ENCODE measurements around the gene EHMT1. TPM values are rescaled to one million over a fixed set of nuclear protein-coding genes. Genes with fewer than 3 reads are reported as not detected.

The EHMT1 gene
- total RNA-seq, 1 experiment from 2014 or later = 112 TPM

DNA sequence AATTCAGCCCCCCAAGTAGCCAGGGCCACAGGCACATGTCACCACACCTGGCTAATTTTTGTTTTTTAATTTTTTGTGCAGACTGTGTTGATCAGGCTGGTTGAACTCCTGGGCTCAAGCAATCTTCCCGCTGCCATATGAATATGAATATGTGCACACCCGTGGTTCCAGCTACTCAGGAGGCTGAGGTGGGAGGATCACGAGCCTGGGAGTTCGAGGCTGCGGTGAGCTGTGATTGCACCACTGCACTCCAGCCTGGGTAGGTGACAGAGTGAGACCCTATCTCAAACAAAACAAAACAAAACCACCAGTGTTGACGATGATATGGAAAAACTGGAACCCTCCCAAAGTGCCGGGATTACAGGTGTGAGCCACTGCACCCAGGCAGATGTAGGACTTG is 32.0 kb downstream of the EHMT1 start:
- H3K4me1 ChIP-seq (ENCODE audit: insufficient read depth, low read length) = peaks cover 2% of the 10 kb centered on the region; the same call in 1 of the 2 replicates
- no peak overlapping the region for H2BK15ac ChIP-seq (ENCODE audit: low read depth, low read length)
- peaks cover 34% of the 10 kb centered on the region; the same call in 1 of the 2 replicates for H3K79me2 ChIP-seq (ENCODE audit: insufficient read depth, low read length)
- H2BK20ac ChIP-seq (ENCODE audit: low read depth, low read length, poor library complexity, severe bottlenecking) = no peak overlapping the region
- H3K4me2 ChIP-seq (ENCODE audit: insufficient read depth, insufficient read length, low read length) = no peak overlapping the region
- no peak overlapping the region for H2AK5ac ChIP-seq (ENCODE audit: insufficient read length, low read length)
- peaks cover 2% of the 10 kb centered on the region for H4K20me1 ChIP-seq (ENCODE audit: control insufficient read depth, insufficient read depth, insufficient read length)
- no peak overlapping the region for H3K4ac ChIP-seq (ENCODE audit: low read depth, low read length)
- no peaks in the 10 kb centered on the region for H3K9me3 ChIP-seq (ENCODE audit: control insufficient read depth, low read depth, low read length)
- Mint-ChIP-seq H3K4me3 (no peak overlapping the region), H3K36me3 (ENCODE audit: insufficient read depth in 1 of 3, low read depth in 3 of 3) (peaks cover 12 to 38% (median 17%) of the 10 kb centered on the region in 3 experiments; a peak in 6 of 7 replicates), H3K4me1 (peaks cover 22 to 24% of the 10 kb centered on the region in 2 experiments), H3K9me3 (no peaks in the 10 kb centered on the region), H3K27me3 (ENCODE audit: low read depth) (no peaks in the 10 kb centered on the region), H3K27ac (no peak overlapping the region; a peak in 1 of 7 replicates)
- H3K23ac ChIP-seq (ENCODE audit: insufficient read length, low read depth, low read length) = no peak overlapping the region
- H2BK12ac ChIP-seq (ENCODE audit: insufficient read length, low read depth, low read length) = no peak overlapping the region
- H3K56ac ChIP-seq (ENCODE audit: insufficient read length, low read depth, low read length) = no peak overlapping the region
- no peak overlapping the region for H4K5ac ChIP-seq (ENCODE audit: insufficient read length, low read depth, low read length)
- DNase-seq = no peak
- no peak overlapping the region for H3T11ph ChIP-seq (ENCODE audit: low read length)
- no peak overlapping the region for H4K91ac ChIP-seq (ENCODE audit: insufficient read length, low read depth, low read length)
- no peak overlapping the region for H3K9ac ChIP-seq (ENCODE audit: extremely low read depth, insufficient read length, low read length)
- no peak overlapping the region for H3K14ac ChIP-seq (ENCODE audit: insufficient read depth, low read length)
- TF ChIP-seq, protein P1, sequence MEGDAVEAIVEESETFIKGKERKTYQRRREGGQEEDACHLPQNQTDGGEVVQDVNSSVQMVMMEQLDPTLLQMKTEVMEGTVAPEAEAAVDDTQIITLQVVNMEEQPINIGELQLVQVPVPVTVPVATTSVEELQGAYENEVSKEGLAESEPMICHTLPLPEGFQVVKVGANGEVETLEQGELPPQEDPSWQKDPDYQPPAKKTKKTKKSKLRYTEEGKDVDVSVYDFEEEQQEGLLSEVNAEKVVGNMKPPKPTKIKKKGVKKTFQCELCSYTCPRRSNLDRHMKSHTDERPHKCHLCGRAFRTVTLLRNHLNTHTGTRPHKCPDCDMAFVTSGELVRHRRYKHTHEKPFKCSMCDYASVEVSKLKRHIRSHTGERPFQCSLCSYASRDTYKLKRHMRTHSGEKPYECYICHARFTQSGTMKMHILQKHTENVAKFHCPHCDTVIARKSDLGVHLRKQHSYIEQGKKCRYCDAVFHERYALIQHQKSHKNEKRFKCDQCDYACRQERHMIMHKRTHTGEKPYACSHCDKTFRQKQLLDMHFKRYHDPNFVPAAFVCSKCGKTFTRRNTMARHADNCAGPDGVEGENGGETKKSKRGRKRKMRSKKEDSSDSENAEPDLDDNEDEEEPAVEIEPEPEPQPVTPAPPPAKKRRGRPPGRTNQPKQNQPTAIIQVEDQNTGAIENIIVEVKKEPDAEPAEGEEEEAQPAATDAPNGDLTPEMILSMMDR (conservative IDR thresholded peaks at IDR 0.05) = no peak
- H2AFZ ChIP-seq (ENCODE audit: low read length) = no peak overlapping the region
- no peaks in the 10 kb centered on the region for H3K27me3 ChIP-seq (ENCODE audit: insufficient read depth, low read length)
- H4K8ac ChIP-seq (replicated peaks; ENCODE audit: insufficient read length, low read depth, low read length) = no peak overlapping the region
- peaks cover 15% of the 10 kb centered on the region for H3K79me1 ChIP-seq (ENCODE audit: insufficient read depth, low read depth, low read length, poor library complexity, severe bottlenecking)
- H3K27ac ChIP-seq (ENCODE audit: insufficient read length, low read depth, low read length) = no peak overlapping the region
- H2BK5ac ChIP-seq (ENCODE audit: insufficient read length, low read length) = no peak overlapping the region
- WGBS (ENCODE audit: extremely low coverage, insufficient read length, low lambda C conversion rate) = no CpG with 5 or more reads among the region's 7 CpGs
- H3K18ac ChIP-seq (ENCODE audit: insufficient read length, low read depth, low read length) = no peak overlapping the region
- H3K23me2 ChIP-seq (ENCODE audit: insufficient read length, low read depth, low read length, poor library complexity, severe bottlenecking) = no peaks in the 10 kb centered on the region
- no peak overlapping the region for H2BK120ac ChIP-seq (ENCODE audit: low read depth, low read length, poor library complexity, severe bottlenecking)

Measured in H9 (cell line).